ENCODE data around the gene EGFR. TPM values are rescaled to one million over a fixed set of nuclear protein-coding genes. Genes with fewer than 3 reads are reported as not detected.

EGFR gene
- polyA plus RNA-seq, 3 donors = 32.0 to 35.6 (median 32.0) TPM

DNA sequence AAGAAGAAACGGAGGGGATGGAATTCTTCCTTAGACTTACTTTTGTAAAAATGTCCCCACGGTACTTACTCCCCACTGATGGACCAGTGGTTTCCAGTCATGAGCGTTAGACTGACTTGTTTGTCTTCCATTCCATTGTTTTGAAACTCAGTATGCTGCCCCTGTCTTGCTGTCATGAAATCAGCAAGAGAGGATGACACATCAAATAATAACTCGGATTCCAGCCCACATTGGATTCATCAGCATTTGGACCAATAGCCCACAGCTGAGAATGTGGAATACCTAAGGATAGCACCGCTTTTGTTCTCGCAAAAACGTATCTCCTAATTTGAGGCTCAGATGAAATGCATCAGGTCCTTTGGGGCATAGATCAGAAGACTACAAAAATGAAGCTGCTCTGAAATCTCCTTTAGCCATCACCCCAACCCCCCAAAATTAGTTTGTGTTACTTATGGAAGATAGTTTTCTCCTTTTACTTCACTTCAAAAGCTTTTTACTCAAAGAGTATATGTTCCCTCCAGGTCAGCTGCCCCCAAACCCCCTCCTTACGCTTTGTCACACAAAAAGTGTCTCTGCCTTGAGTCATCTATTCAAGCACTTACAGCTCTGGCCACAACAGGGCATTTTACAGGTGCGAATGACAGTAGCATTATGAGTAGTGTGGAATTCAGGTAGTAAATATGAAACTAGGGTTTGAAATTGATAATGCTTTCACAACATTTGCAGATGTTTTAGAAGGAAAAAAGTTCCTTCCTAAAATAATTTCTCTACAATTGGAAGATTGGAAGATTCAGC lies 187.6 kb downstream of the EGFR start:
- no peak for DNase-seq

- DNase-seq = no peak
Observed at GRCh38 chr7:55207436-55208125, 188.8 kb downstream of the EGFR start.

DNA sequence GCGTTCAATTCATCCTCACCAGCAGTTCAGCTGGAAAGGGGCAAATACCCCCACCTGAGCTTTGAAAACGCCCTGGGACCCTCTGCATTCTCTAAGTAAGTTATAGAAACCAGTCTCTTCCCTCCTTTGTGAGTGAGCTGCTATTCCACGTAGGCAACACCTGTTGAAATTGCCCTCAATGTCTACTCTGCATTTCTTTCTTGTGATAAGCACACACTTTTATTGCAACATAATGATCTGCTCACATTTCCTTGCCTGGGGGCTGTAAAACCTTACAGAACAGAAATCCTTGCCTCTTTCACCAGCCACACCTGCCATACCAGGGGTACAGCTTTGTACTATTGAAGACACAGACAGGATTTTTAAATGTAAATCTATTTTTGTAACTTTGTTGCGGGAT lies 190.5 kb downstream of the EGFR start:
- no peak for DNase-seq

- DNase-seq = no peak
Observed at GRCh38 chr7:55210176-55210575, 191.4 kb downstream of the EGFR start.

DNA sequence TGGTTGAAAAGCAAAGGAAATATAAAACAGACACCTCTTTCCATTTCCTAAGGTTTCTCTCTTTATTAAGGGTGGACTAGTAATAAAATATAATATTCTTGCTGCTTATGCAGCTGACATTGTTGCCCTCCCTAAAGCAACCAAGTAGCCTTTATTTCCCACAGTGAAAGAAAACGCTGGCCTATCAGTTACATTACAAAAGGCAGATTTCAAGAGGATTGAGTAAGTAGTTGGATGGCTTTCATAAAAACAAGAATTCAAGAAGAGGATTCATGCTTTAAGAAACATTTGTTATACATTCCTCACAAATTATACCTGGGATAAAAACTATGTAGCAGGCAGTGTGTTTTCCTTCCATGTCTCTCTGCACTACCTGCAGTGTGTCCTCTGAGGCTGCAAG lies 191.9 kb downstream of the EGFR start:
- DNase-seq = no peak

DNA sequence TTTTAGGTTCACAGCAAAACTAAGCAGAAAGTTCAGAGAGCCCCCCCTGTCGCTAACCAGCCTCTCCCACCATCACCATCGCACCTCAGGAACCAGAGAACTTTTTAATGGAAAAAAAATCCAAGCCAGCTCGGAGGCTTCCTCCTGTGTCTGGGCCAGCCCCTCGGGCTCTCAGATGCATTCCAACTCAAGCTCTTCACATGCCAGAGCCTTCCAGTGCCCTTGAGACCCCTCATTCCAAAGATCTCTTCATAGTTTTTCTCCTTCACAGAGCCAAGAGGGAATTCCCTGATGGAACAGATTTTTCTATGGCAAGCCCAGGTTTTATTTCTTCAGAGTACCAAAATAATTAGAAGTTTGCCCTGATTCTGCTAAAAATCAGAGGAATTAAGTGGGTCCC lies 192.9 kb downstream of the EGFR start:
- no peak for DNase-seq

- no peak for DNase-seq
Observed at GRCh38 chr7:55212176-55212575, 193.4 kb downstream of the EGFR start.

DNA sequence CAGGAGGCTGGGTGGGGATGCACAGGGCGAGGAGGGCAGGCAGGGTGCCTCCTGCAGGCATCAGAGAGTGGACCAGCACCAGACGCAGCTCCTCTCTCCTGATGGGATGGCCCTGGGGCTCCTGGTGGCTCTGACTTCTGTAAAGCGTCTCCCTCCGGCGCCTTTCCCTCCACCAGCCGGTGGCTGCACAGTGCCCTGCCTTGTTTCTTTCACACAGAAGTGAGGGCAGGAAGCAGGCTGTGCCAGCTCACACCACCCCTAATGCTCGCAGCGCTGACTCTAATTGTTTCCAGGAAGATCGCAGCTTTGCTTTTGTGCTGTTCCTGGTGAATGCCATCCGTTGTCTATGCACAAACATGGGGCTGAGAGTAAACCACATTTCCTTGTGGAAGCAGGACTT lies 194.0 kb downstream of the EGFR start:
- no peak for DNase-seq

GRCh38 chr7:55214707-55215106 lies 195.9 kb downstream of the EGFR start:
- no peak for DNase-seq

GRCh38 chr7:55223023-55223422 lies 204.2 kb downstream of the EGFR start:
- no peak for DNase-seq

- DNase-seq = no peak
Observed at GRCh38 chr7:55224111-55224510, 205.3 kb downstream of the EGFR start.

DNA sequence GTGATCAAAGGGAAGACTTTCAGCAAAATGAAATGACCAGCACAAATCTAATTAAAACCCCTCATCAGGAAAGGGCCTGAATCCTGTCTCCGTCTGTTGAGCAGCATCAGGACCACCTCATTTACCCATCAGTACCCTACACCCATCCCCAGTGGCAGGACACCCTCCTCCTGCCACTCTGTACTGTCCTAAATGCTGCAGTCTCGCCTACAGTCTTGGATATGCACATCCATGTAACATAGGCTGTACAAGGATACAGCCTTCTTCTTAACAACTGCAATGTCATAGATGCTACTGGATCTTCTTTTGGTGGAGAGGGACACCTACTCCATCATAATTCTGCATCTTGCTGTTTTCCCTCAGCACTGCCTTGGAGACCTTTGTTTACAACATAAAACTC lies 206.0 kb downstream of the EGFR start:
- no peak for DNase-seq

GRCh38 chr7:55230014-55230413 lies 211.2 kb downstream of the EGFR start:
- no peak for DNase-seq

DNA sequence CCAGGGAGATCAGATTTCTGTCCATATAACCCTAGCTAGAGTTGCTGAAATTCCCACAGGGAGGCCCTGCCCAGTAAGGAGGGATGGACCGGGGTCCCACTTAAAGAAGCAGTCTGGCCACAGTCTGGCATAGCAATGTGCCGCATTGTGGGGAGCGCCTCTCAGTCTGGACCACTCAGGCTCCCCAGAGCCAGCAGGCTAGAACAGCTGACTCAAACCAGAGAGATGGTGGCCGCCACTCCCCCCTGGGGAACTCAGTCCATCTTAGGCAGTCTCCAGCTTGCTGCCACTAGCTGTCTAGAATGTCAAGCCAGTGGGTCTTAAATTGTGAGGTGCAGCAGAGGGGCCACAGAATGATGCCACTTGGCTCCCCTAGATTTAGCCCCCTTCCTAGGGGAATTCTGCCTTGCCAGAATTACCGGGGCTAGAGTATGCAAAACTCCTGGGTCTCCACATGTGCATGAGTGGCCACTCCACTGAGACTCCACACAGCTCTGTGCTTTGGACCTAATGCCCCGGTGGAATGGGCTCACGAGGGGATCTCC lies 213.0 kb downstream of the EGFR start:
- DNase-seq = no peak

DNA sequence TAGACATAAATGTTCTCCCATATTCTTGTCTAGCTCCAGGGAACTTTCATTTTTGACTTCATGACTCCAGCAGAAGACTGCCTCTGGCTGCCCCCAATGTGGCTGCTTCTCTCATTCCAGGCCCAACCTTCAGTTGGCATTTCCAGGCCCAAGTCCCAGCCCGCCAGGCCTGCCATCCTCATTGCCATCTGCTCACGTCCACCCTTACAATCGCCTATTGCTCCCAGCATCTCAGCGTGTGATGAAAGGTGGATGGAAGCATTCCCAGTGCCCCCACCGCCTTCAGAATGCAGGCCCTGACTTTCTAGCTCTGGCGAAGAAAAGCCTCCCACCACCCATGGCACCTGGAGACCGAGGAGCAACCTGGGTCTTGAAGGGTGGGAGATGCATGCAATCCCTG lies 214.2 kb downstream of the EGFR start:
- no peak for DNase-seq

- DNase-seq = no peak
Observed at GRCh38 chr7:55234408-55234807, 215.6 kb downstream of the EGFR start.

DNA sequence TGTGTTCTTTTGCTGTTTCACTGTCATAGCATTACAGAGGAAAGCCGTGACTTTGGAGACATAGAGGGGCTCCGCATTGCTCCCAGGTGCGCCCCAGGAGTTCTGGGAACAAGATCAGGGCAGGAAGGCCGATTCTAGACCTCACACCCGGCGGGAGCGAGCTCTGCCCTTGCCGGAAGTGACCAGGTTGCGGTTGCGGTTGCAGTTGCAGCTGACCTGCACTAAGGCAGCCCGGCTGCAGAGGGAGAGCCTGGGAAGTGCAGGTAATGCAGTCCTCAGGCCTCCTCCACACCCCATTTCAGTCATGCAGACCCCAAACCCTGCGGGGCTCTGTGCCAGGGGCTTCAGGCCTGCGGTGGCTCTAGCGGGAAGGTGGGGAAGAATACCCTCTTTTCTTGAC lies 216.3 kb downstream of the EGFR start:
- DNase-seq = no peak

- no peak for DNase-seq
Observed at GRCh38 chr7:55235801-55236200, 217.0 kb downstream of the EGFR start.

DNA sequence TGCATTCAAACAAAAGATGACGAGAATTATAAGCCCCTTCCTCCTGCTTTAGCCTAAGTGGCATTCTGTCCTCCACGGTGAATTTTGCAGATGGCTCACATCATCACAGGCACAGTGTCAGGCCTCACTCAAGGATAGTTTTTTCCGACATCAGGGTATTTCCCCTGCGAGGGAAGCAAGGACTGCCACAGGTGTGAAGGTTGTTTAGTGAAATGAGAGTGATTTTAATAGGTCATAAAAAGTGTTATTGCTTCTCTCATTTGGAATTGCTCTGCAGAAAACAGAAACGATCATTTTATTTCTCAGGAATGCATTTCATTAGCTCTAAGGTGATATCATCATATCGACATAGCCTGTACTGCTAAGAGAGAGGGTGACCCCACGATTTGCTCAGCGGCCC lies 217.7 kb downstream of the EGFR start:
- no peak for DNase-seq

DNA sequence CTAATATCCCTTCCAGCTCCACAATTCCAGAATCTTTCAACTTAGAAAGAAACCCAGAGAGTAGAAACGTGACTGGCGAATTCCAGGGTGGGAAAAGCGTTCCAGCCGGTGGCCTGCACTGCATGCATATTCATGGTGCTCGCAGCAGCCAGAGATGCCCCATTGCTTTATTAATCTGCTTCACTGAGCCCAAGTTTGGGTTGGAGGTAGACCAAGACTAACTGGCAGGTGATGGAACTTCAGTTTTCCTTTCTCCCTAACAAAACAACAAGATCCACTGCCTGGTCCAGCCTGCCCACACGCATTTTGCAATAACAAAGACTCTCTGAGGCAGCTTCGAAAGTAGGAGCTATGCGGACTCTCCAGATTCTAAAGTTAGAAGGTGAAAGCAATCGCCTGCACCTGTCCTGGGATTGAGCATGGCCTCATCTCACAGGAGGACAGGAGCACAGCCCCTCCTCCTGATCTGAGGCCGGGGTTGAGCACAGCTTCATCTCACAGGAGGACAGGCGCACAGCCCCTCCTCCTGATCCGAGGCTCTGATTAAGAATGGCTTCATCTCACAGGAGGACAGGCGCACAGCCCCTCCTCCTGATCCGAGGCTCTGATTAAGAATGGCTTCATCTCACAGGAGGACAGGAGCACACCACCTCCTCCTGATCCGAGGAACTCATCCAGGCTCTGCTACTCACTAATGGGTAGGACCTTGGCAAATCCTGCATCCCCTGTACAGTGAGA lies 218.5 kb downstream of the EGFR start:
- no peak for DNase-seq

DNA sequence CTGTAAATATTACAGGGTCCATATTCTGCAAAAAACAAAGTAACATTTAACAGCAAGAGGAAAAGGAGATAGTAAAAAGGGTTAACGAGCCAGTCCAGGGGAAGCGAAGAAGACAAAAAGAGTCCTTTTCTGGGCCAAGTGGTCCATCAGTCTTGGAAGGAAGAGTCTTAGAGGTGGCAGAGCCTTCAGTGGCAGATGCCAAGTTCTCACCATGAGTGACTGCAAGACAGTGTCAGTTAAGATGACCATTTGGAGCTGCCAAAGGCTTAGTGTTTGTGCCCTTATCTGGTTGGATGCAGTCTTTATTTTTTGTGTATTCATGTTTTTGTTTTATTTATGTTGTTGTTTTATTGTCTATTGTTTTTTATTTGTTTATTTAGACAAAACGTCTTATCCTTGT lies 220.6 kb downstream of the EGFR start:
- no peak for DNase-seq

DNA sequence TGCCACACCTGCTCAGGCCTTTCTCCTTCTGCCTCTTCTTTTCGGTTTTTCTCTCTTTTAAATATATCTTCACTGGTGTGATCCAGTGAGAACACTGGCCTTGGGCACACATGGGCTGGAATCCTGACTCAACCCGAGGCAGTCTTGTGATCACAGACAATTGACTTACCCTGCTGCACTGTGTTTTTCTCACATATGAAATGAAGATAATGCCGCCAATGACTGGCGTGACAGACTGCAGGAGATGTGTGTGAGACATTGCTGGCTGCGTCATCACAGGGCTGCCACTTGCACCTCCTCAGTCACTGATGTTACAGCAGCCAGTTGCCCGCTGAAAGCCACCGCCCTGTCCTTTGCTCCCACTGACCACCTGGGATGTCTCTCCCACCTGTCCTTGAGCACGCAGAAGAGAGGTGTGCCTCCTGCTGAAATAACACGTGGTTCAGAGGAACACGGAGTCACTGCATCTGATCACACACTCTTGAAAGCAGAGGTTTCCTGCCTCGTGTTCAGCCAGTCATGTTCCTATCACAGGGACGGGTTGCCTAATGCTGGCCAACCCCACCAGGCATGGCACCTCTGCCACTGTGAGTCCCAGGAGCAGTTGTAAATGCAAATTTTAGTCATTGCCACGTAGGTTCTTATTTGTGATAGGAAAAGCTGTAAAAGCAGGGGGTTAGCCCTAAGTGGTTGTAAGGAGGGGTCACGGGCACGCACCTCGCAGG lies 221.8 kb downstream of the EGFR start:
- no peak for DNase-seq
